Subcutaneous adipose tissue (tissue), 4 donors: Measurements from ENCODE around the gene NUP62CL. TPM values are rescaled to one million over a fixed set of nuclear protein-coding genes. Genes with fewer than 3 reads are reported as not detected.

Experiments used
- total RNA-seq, 4 donors: library from RNA; depleted of rRNA; stranded (reverse); fragments of >200 nt; gene quantifications; one replicate each; pipeline ENCODE4 v1.1.0, GENCODE V29; 2016
- TF ChIP-seq, protein P1 (sequence below): fragments of 450-650 bp; IDR thresholded peaks from one replicate; pipeline ENCODE4 v1.5.1; 2016; ENCODE audit warnings: low read depth, mild to moderate bottlenecking, control low read depth, antibody characterized with exemption, moderate library complexity

NUP62CL gene
- not detected for total RNA-seq

GRCh38 chrX:107205770-107206696, at the start of gene NUP62CL, which contains the start of gene DNAAF6:
Gene NUP62CL (minus strand): TSS chrX:107206433. CDS start chrX:107175146, 31,287 bp downstream.
Gene DNAAF6 (plus strand): TSS chrX:107206611. CDS start chrX:107212876, 6,265 bp downstream.
- TF ChIP-seq, protein P1, sequence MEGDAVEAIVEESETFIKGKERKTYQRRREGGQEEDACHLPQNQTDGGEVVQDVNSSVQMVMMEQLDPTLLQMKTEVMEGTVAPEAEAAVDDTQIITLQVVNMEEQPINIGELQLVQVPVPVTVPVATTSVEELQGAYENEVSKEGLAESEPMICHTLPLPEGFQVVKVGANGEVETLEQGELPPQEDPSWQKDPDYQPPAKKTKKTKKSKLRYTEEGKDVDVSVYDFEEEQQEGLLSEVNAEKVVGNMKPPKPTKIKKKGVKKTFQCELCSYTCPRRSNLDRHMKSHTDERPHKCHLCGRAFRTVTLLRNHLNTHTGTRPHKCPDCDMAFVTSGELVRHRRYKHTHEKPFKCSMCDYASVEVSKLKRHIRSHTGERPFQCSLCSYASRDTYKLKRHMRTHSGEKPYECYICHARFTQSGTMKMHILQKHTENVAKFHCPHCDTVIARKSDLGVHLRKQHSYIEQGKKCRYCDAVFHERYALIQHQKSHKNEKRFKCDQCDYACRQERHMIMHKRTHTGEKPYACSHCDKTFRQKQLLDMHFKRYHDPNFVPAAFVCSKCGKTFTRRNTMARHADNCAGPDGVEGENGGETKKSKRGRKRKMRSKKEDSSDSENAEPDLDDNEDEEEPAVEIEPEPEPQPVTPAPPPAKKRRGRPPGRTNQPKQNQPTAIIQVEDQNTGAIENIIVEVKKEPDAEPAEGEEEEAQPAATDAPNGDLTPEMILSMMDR, result no peak

DNA sequence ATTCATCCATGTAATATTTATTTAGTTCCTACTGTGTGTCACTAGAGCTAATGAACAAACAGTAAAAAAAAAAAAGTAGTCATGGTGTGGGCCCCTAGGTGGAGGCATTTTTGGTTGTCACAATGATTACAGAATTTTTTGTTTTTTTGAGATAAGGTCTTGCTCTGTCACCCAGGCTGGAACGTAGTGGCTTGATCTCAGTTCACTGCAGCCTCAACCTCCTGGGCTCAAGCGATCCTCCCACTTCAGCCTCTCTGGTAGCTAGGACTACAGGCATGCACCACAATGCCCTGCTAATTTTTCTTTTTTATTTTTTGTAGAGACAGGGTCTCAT, 22.2 kb upstream of the NUP62CL start:
- TF ChIP-seq, protein P1, result no peak

DNA sequence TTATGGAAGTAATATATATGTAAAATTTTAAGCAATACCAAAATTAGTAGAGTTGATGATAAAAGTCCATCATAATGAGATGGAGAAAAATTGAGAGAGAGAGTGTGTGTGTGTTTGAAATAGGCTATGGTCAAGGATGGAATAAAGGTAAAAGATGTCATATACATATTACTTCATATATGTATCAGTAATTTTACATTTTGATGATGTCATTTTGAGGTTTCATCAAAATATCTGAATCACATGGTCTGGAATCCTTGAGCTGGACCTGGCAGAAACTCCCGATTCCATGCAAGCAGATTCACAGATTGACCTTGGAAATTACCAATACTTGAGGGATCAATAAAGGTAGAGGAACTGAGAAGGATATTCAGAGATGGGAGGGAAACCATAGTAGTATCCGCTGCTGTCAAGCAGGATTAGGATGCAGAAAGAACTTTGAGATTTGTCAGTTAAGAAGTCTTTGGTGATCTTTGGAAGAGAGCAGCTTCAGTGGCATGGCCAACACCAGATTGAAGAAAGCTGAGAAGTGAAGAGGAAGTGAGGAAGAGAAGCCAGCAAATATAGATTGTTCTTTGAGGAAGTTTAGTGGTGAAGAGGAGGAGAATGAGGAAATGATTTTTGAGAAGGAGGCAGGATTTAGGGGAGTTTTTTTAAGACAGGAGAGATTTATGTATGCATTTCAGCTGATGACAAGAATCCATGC, 21.7 kb upstream of the NUP62CL start:
- TF ChIP-seq, protein P1, result no peak

GRCh38 chrX:107226757-107227156, 20.5 kb upstream of the NUP62CL start:
- TF ChIP-seq, protein P1, result no peak

GRCh38 chrX:107213477-107213876, 7.2 kb upstream of the NUP62CL start:
- TF ChIP-seq, protein P1, result no peak

- TF ChIP-seq, protein P1, result no peak
Observed at GRCh38 chrX:107207943-107208342, 1.7 kb upstream of the NUP62CL start.

- TF ChIP-seq, protein P1, result no peak
Observed at GRCh38 chrX:107207089-107207488, 856 bp upstream of the NUP62CL start.
